HG03108 (cell line): ENCODE data around the gene ZNF516.

ENCODE experiments used
- ATAC-seq: cut with Tn5 transposase; IDR thresholded peaks from one replicate; pipeline ENCODE4 v1.9.1; 2021; ENCODE audit warnings: moderate library complexity; ENCODE audit not compliant: unreplicated experiment

ZNF516 gene

GRCh38 chr18:76349067-76349715, 145.9 kb downstream of the ZNF516 start:
- ATAC-seq: no peak

- no peak for ATAC-seq
Measured at GRCh38 chr18:76348267-76349066, 146.6 kb downstream of the ZNF516 start.

- no peak for ATAC-seq
Measured at GRCh38 chr18:76347341-76347740, 147.7 kb downstream of the ZNF516 start.

GRCh38 chr18:76346490-76347130, 148.4 kb downstream of the ZNF516 start:
- no peak for ATAC-seq

GRCh38 chr18:76345901-76346300, 149.1 kb downstream of the ZNF516 start:
- ATAC-seq: no peak

- ATAC-seq: no peak
Measured at GRCh38 chr18:76343938-76344569, 151.0 kb downstream of the ZNF516 start.

GRCh38 chr18:76340410-76340809, 154.6 kb downstream of the ZNF516 start:
- no peak for ATAC-seq

- no peak for ATAC-seq
Measured at GRCh38 chr18:76339246-76339620, 155.8 kb downstream of the ZNF516 start.

GRCh38 chr18:76338619-76339245, 156.3 kb downstream of the ZNF516 start:
- ATAC-seq: no peak

- no peak for ATAC-seq
Measured at GRCh38 chr18:76338088-76338487, 157.0 kb downstream of the ZNF516 start.

- ATAC-seq: no peak
Measured at GRCh38 chr18:76335859-76336640, 159.0 kb downstream of the ZNF516 start.

- no peak for ATAC-seq
Measured at GRCh38 chr18:76328140-76328539, 166.9 kb downstream of the ZNF516 start.

GRCh38 chr18:76323891-76324290, 171.2 kb downstream of the ZNF516 start:
- no peak for ATAC-seq

- ATAC-seq: no peak
Measured at GRCh38 chr18:76322686-76323085, 172.4 kb downstream of the ZNF516 start.

GRCh38 chr18:76319366-76319765, 175.7 kb downstream of the ZNF516 start:
- ATAC-seq: no peak

- no peak for ATAC-seq
Measured at GRCh38 chr18:76318607-76319006, 176.4 kb downstream of the ZNF516 start.

GRCh38 chr18:76317136-76317535, 177.9 kb downstream of the ZNF516 start:
- ATAC-seq: no peak

- no peak for ATAC-seq
Measured at GRCh38 chr18:76315722-76316230, 179.3 kb downstream of the ZNF516 start.

GRCh38 chr18:76314496-76314895, 180.5 kb downstream of the ZNF516 start:
- ATAC-seq: no peak

GRCh38 chr18:76314015-76314414, 181.0 kb downstream of the ZNF516 start:
- ATAC-seq: no peak
